ENCODE results near the gene IRAK3.

IRAK3 gene

DNA sequence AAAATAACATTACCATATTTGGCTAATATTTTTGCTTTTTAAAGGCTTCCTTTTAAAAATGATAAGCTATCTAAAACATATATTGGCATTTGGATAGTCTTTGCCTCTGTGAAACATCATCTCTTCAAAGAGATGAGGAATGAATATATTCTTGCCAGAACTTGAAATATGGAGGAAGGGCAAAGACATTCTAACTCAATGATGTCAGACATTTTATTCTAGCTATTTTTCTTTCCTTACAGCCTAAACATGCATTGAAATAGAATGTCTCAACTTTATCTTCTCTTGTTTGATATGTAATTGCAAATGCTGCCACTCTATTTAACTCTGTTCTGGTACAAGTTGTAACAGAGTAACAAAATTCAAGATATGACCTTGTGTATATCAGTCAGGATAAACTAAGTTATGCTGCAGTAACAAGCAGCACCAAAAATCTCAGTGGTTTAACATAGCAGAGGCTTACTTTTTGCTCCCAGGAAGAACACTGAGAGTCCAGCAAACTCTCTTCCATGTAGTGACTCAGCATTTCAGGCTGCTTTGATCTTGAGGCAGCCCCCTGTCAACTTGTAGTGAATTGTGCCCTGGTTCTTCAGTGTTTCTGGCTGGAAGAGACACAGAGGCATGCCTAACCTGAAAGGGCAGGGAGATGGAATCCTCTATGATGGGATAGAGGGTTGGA lies 11.0 kb downstream of the IRAK3 start:
- no peak for TF ChIP-seq EP300 (IDR thresholded peaks at IDR 0.05; ENCODE audit: borderline replicate concordance)
- TF ChIP-seq RAD21 (IDR thresholded peaks at IDR 0.05; ENCODE audit: low read depth): no peak
- TF ChIP-seq ZBTB7A (IDR thresholded peaks at IDR 0.05; ENCODE audit: low read depth): no peak
- TF ChIP-seq, protein P1, sequence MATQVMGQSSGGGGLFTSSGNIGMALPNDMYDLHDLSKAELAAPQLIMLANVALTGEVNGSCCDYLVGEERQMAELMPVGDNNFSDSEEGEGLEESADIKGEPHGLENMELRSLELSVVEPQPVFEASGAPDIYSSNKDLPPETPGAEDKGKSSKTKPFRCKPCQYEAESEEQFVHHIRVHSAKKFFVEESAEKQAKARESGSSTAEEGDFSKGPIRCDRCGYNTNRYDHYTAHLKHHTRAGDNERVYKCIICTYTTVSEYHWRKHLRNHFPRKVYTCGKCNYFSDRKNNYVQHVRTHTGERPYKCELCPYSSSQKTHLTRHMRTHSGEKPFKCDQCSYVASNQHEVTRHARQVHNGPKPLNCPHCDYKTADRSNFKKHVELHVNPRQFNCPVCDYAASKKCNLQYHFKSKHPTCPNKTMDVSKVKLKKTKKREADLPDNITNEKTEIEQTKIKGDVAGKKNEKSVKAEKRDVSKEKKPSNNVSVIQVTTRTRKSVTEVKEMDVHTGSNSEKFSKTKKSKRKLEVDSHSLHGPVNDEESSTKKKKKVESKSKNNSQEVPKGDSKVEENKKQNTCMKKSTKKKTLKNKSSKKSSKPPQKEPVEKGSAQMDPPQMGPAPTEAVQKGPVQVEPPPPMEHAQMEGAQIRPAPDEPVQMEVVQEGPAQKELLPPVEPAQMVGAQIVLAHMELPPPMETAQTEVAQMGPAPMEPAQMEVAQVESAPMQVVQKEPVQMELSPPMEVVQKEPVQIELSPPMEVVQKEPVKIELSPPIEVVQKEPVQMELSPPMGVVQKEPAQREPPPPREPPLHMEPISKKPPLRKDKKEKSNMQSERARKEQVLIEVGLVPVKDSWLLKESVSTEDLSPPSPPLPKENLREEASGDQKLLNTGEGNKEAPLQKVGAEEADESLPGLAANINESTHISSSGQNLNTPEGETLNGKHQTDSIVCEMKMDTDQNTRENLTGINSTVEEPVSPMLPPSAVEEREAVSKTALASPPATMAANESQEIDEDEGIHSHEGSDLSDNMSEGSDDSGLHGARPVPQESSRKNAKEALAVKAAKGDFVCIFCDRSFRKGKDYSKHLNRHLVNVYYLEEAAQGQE (IDR thresholded peaks at IDR 0.05; ENCODE audit: low read depth): no peak
- TF ChIP-seq, protein P2, sequence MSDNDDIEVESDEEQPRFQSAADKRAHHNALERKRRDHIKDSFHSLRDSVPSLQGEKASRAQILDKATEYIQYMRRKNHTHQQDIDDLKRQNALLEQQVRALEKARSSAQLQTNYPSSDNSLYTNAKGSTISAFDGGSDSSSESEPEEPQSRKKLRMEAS (IDR thresholded peaks at IDR 0.05): no peak
- no peak for TF ChIP-seq CEBPB (IDR thresholded peaks at IDR 0.05)
- no peak for TF ChIP-seq EGR1 (IDR thresholded peaks at IDR 0.05)
- TF ChIP-seq FOXM1 (IDR thresholded peaks at IDR 0.05; ENCODE audit: borderline replicate concordance, low read depth): no peak
- TF ChIP-seq TCF12 (IDR thresholded peaks at IDR 0.05; ENCODE audit: low read depth): no peak
- no peak for TF ChIP-seq TEAD4 (IDR thresholded peaks at IDR 0.05)
- no peak for TF ChIP-seq NFIC (IDR thresholded peaks at IDR 0.05)
- TF ChIP-seq TAF1 (IDR thresholded peaks at IDR 0.05; ENCODE audit: low read depth): no peak
- no peak for TF ChIP-seq YY1 (IDR thresholded peaks at IDR 0.05; ENCODE audit: low read depth)
- TF ChIP-seq CREB1 (IDR thresholded peaks at IDR 0.05; ENCODE audit: low read depth): no peak
- TF ChIP-seq, protein P3, sequence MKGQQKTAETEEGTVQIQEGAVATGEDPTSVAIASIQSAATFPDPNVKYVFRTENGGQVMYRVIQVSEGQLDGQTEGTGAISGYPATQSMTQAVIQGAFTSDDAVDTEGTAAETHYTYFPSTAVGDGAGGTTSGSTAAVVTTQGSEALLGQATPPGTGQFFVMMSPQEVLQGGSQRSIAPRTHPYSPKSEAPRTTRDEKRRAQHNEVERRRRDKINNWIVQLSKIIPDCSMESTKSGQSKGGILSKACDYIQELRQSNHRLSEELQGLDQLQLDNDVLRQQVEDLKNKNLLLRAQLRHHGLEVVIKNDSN (IDR thresholded peaks at IDR 0.05): no peak

DNA sequence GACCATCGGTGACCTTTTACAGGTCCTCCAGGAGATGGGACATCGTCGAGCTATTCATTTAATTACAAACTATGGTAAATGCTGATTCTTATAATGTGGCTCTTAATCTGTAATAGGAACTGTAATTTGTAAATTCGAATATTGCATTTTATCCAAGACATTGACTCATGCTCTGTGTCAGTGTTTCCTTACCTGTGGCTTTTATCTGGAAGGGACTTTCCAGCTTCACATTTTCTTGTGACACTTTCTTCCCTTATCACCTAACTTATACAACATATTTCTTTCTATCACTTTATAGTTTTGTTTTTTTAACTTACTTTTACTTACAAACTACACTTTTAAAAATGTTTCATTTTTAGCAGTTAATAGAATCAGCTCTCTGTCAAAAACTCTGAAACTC lies 14.8 kb downstream of the IRAK3 start:
- TF ChIP-seq TCF12 (IDR thresholded peaks at IDR 0.05; ENCODE audit: low read depth) (no peak), FOXM1 (IDR thresholded peaks at IDR 0.05; ENCODE audit: borderline replicate concordance, low read depth) (no peak), NFIC (IDR thresholded peaks at IDR 0.05) (no peak), CEBPB (IDR thresholded peaks at IDR 0.05) (no peak), CREB1 (IDR thresholded peaks at IDR 0.05; ENCODE audit: low read depth) (no peak), TEAD4 (IDR thresholded peaks at IDR 0.05) (no peak), ZBTB7A (IDR thresholded peaks at IDR 0.05; ENCODE audit: low read depth) (no peak), EGR1 (IDR thresholded peaks at IDR 0.05) (no peak), TAF1 (IDR thresholded peaks at IDR 0.05; ENCODE audit: low read depth) (no peak)
- TF ChIP-seq, protein P2 (IDR thresholded peaks at IDR 0.05): no peak
- TF ChIP-seq, protein P1 (IDR thresholded peaks at IDR 0.05; ENCODE audit: low read depth): no peak

DNA sequence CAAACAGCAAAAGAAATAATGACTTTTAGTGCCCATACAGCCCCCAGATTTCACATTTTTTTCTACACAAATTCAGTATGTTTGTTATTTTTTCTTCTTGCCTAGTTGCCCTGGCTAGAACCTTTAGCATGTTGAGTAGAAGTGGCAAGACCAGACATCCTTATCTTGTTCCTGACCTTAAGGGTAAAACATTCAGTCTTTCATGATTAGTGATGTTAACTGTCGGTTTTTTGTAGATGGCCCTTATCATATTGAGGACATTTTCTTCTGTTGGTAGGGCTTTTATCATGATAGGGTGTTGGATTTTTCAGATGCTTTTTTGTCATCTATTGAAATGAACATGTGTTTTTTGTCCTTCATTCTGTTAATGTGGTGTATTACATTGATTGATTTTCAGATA lies 17.1 kb downstream of the IRAK3 start:
- TF ChIP-seq, protein P1 (IDR thresholded peaks at IDR 0.05; ENCODE audit: low read depth): no peak
- TF ChIP-seq CEBPB (IDR thresholded peaks at IDR 0.05): no peak
- no peak for TF ChIP-seq YY1 (IDR thresholded peaks at IDR 0.05; ENCODE audit: low read depth)
- TF ChIP-seq, protein P3 (IDR thresholded peaks at IDR 0.05): no peak
- TF ChIP-seq EGR1 (IDR thresholded peaks at IDR 0.05): no peak
- no peak for TF ChIP-seq TEAD4 (IDR thresholded peaks at IDR 0.05)
- TF ChIP-seq RAD21 (IDR thresholded peaks at IDR 0.05; ENCODE audit: low read depth): no peak
- no peak for TF ChIP-seq CREB1 (IDR thresholded peaks at IDR 0.05; ENCODE audit: low read depth)
- no peak for TF ChIP-seq NFIC (IDR thresholded peaks at IDR 0.05)
- no peak for TF ChIP-seq TCF12 (IDR thresholded peaks at IDR 0.05; ENCODE audit: low read depth)
- no peak for TF ChIP-seq FOXM1 (IDR thresholded peaks at IDR 0.05; ENCODE audit: borderline replicate concordance, low read depth)
- no peak for TF ChIP-seq EP300 (IDR thresholded peaks at IDR 0.05; ENCODE audit: borderline replicate concordance)

DNA sequence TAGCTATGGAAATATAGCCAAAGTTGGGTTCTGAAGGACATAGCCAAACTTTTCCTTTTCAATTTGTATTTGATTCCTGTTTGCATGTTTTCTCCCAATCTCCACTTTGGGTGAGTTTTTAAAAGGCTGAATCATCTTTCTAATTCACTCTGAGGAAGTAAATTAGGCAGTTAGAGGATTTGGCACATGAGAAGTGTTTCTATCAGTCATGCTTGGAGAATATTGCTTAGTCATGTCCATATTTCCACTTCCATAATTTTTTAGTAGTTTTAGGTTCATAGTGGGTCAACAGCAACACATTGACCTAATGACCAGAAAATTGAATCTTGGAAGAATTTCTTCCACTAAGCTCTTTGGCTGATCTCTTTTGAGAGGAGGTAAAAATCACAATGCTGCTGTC lies 21.8 kb downstream of the IRAK3 start:
- TF ChIP-seq YY1 (IDR thresholded peaks at IDR 0.05; ENCODE audit: low read depth): no peak
- no peak for TF ChIP-seq TEAD4 (IDR thresholded peaks at IDR 0.05)
- TF ChIP-seq ZBTB7A (IDR thresholded peaks at IDR 0.05; ENCODE audit: low read depth): no peak
- no peak for TF ChIP-seq CREB1 (IDR thresholded peaks at IDR 0.05; ENCODE audit: low read depth)
- TF ChIP-seq TAF1 (IDR thresholded peaks at IDR 0.05; ENCODE audit: low read depth): no peak
- TF ChIP-seq EGR1 (IDR thresholded peaks at IDR 0.05): no peak
- no peak for TF ChIP-seq RAD21 (IDR thresholded peaks at IDR 0.05; ENCODE audit: low read depth)
- TF ChIP-seq, protein P1 (IDR thresholded peaks at IDR 0.05; ENCODE audit: low read depth): no peak
- TF ChIP-seq NFIC (IDR thresholded peaks at IDR 0.05): no peak
- TF ChIP-seq EP300 (IDR thresholded peaks at IDR 0.05; ENCODE audit: borderline replicate concordance): no peak
- TF ChIP-seq, protein P2 (IDR thresholded peaks at IDR 0.05): no peak
